Ovary (tissue), 9 donors: Measurements from ENCODE around the gene SRSF8. TPM values are rescaled to one million over a fixed set of nuclear protein-coding genes. Genes with fewer than 3 reads are reported as not detected.
"Not testable (repeated sequence)": the region's sequence is repeated elsewhere in the genome, so short reads cannot be mapped to it uniquely, and the experiment has no call there.

Source experiments
- DNase-seq, 5 donors: peaks; one replicate each; pipeline ENCODE4 v3.0.0-alpha.2; 2019 to 2020
- H3K27ac ChIP-seq, 2 donors: fragments of 200-600 bp; one replicate each; pipeline versions ENCODE4 v1.5.1 to v1.8.0; 2019 to 2022
- H3K27me3 ChIP-seq: fragments of 200-600 bp; one replicate; pipeline ENCODE4 v1.8.0; 2022
- H3K36me3 ChIP-seq: fragments of 200-600 bp; sonication (generic); one replicate; pipeline ENCODE4 v1.5.1; 2019
- H3K4me1 ChIP-seq: one replicate; pipeline ENCODE4 v1.8.1; 2013; ENCODE audit warnings: mild to moderate bottlenecking, moderate library complexity; ENCODE audit not compliant: insufficient read depth
- H3K4me3 ChIP-seq: fragments of 200-600 bp; sonication (generic); one replicate; pipeline ENCODE4 v1.5.1; 2017
- H3K9me3 ChIP-seq, 2 donors: fragments of 200-600 bp in 1 of 2; sonication (generic) in 1 of 2; one replicate each; pipeline versions ENCODE4 v1.5.1 to v1.8.1; 2013 to 2019; ENCODE audit warnings: mild to moderate bottlenecking in 1 of 2, moderate library complexity in 1 of 2
- EP300 ChIP-seq: sonication (generic); formaldehyde crosslinking; IDR thresholded peaks from one replicate; pipeline ENCODE4 v1.6.1; 2017; ENCODE audit warnings: antibody characterized with exemption
- POLR2A ChIP-seq: fragments of 450-650 bp; IDR thresholded peaks from one replicate; pipeline ENCODE4 v1.6.1; 2017; ENCODE audit warnings: antibody characterized with exemption, mild to moderate bottlenecking, moderate library complexity
- WGBS, 3 donors: extraction: QIAGEN DNeasy Blood & Tissue Kit in 1 of 3; methylation state at CpG; one replicate each; pipeline versions ENCODE4 v1.1.5 to v1.1.7; 2013 to 2017; 5-methylcytosine and 5-hydroxymethylcytosine counted together
- intact Hi-C, 4 donors: fragments of 100-400 bp; cut with DNase I; formaldehyde crosslinking; loops; one replicate each; pipeline versions ENCODE4 v1.11.0 to v1.15.1; 2022 to 2023
- polyA plus RNA-seq, 2 donors: library from polyadenylated mRNA; stranded (reverse); fragments of 200-250 nt in 1 of 2; fragments of 350-450 nt in 1 of 2; fragmentation: Illumina TruSeq in 1 of 2; extraction: RNeasy Lipid Tissue Mini Kit (QIAGEN cat#74804) in 1 of 2; gene quantifications; one replicate each; pipeline ENCODE4 v1.2.3, GENCODE V29; 2013 to 2014
- total RNA-seq, 7 donors: library from RNA; depleted of rRNA in 2 of 7; stranded (reverse); fragments of >200 nt in 2 of 7; fragmentation: NEBNext Ultra II Directional in 3 of 7; extraction: Animal tissue kit (Norgen Biotek cat#: 25700) in 3 of 7; gene quantifications; one replicate each; pipeline versions ENCODE4 v1.1.0 to v1.2.4, GENCODE V29; 2016 to 2023
- TF ChIP-seq, protein P1 (sequence below), 3 donors: fragments of 450-650 bp in 2 of 3; fragments of 200-600 bp in 1 of 3; IDR thresholded peaks; one replicate each; pipeline versions ENCODE4 v1.5.1 to v1.8.0; 2016 to 2022; ENCODE audit warnings: antibody characterized with exemption in 3 of 3, mild to moderate bottlenecking in 1 of 3
- donor health status: DM: no; HTN: no; CAD: no; lungs with moderate emphysema.
- donor health status: DM: no; HTN: no; CAD: no.
- donor health status: Bipolar disorder and iron deficiency.
- donor health status: DM: yes; HTN: yes; CAD: no.
- donor health status: DM: no; HTN: no; CAD: no.
- donor health status: DM: yes; HTN: yes; CAD: no.

Gene SRSF8
- total and polyA plus RNA-seq, 9 donors = 39.0 to 79.6 (median 58.8) TPM

DNA sequence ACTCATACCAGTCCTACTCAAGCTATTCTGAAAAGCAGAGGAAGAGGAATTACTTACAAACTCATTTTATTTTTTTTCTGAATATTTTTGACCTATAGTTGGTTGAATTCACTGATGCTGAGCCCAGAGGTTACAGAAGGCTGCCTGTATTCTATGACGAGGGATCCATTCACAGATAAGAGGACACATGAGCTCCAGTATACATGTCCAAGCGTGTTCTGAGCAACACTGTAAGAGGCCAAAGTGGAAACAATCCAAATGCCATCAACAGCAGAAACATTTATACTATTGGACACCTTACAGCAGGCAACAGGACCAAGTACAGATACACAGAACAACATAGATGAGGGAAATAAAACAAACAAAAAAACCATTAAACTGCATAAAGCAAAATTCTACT, 31.4 kb upstream of the SRSF8 start:
- WGBS, 3 donors = 79 to 89% (median 80%) methylated on average over 2 of the region's 2 CpGs
- no peaks in the 10 kb centered on the region for H3K9me3 ChIP-seq
- intact Hi-C loops = no loop called here
- DNase-seq = no peak
- no peaks in the 10 kb centered on the region for H3K27me3 ChIP-seq
- H3K4me1 ChIP-seq = no peaks in the 10 kb centered on the region
- no peaks in the 10 kb centered on the region for H3K36me3 ChIP-seq
- TF ChIP-seq, protein P1, sequence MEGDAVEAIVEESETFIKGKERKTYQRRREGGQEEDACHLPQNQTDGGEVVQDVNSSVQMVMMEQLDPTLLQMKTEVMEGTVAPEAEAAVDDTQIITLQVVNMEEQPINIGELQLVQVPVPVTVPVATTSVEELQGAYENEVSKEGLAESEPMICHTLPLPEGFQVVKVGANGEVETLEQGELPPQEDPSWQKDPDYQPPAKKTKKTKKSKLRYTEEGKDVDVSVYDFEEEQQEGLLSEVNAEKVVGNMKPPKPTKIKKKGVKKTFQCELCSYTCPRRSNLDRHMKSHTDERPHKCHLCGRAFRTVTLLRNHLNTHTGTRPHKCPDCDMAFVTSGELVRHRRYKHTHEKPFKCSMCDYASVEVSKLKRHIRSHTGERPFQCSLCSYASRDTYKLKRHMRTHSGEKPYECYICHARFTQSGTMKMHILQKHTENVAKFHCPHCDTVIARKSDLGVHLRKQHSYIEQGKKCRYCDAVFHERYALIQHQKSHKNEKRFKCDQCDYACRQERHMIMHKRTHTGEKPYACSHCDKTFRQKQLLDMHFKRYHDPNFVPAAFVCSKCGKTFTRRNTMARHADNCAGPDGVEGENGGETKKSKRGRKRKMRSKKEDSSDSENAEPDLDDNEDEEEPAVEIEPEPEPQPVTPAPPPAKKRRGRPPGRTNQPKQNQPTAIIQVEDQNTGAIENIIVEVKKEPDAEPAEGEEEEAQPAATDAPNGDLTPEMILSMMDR (IDR thresholded peaks at IDR 0.05) = no peak
- no peak for TF ChIP-seq POLR2A
- no peak for TF ChIP-seq EP300
- no peak overlapping the region for H3K4me3 ChIP-seq
- H3K27ac ChIP-seq = no peak overlapping the region

DNA sequence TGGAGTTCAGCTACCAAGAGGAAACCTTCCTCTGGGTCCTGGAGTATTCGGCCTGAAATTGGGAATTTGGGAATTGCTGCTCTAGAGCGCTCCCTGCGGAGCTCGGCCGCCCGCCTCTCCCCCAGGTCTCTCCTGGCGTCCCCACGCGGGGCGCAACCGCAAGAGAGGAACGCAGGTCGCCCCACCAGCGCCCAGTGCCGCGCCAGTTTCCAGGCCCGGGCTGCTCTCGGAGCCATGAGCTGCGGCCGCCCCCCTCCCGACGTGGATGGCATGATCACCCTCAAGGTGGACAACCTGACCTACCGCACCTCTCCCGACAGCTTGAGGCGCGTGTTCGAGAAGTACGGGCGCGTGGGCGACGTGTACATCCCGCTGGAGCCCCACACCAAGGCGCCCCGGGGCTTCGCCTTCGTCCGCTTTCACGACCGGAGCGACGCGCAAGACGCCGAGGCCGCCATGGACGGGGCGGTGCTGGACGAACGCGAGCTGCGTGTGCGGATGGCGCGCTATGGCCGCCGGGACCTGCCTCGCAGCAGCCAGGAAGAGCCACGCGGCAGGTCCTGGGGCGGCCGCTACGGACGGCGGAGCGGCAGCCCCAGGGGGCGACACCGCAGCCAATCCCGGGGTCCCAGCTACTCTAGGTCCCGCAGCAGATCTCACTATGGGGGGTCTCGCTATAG, 29.2 kb upstream of the SRSF8 start:
- H3K27me3 ChIP-seq, intact Hi-C loops, H3K9me3 ChIP-seq, H3K4me1 ChIP-seq, H3K27ac ChIP-seq, H3K36me3 ChIP-seq: not testable (repeated sequence)
- peak overlapping the region; percentile 16 for H3K4me3 ChIP-seq
- DNase-seq = peak in 3 of 5 donors; percentile 24 to 60 (median 27)
- 13 to 38% (median 17%) methylated on average over 19 to 71 of the region's 71 CpGs for WGBS, 3 donors

DNA sequence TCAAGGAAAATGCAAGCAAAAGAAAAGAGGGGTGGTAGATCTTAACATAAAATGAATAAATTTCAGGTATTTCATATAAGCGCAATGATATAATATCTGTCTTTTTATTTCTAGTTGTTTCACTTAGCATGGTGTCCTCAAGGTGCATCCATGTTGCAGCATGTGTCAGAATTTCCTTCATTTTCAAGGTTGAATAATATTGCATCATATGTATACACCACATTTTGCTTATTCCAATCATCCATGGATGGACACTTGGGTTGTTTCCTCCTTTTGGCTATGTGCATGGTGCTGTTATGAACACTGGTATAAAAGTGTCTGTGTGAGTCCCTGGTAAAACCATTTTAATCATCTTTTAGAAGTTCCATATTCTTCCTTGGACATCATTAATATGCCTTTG, 24.5 kb upstream of the SRSF8 start:
- H3K9me3 ChIP-seq = no peaks in the 10 kb centered on the region
- H3K4me1 ChIP-seq = no peaks in the 10 kb centered on the region
- H3K27ac ChIP-seq = no peak overlapping the region
- intact Hi-C loops = no loop called here
- WGBS, 3 donors = 99 to 100% (median 100%) methylated on average over 1 of the region's 1 CpG
- no peaks in the 10 kb centered on the region for H3K36me3 ChIP-seq
- H3K4me3 ChIP-seq = no peak overlapping the region
- no peaks in the 10 kb centered on the region for H3K27me3 ChIP-seq
- DNase-seq = no peak
- TF ChIP-seq, protein P1 (IDR thresholded peaks at IDR 0.05) = no peak
- TF ChIP-seq EP300 (no peak), POLR2A (no peak)

DNA sequence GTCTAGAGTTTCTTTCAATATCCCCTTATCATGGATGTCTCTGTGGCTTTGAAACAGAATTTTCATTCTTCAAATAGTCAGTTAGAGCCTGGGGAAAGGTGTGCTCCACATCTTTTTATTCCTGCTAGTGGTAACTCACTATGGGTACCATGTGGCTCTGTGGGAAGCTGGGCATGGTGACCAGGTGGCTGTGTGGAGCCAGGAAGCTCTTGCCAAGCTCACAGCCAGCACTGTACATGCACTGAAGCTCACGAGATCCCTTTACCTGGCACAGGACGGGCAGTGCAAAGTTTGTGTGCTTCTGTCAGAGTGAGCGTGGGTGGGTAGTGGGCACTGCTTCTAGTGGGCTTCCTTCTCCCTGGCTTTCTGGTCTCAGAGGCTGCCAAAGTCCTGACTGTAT, 23.8 kb upstream of the SRSF8 start:
- H3K4me3 ChIP-seq = no peak overlapping the region
- WGBS, 3 donors = 82 to 85% (median 83%) methylated on average over 3 of the region's 3 CpGs
- intact Hi-C loops = no loop called here
- TF ChIP-seq EP300 (no peak), POLR2A (no peak)
- TF ChIP-seq, protein P1 (IDR thresholded peaks at IDR 0.05) = no peak
- no peak for DNase-seq
- H3K9me3 ChIP-seq = no peaks in the 10 kb centered on the region
- H3K36me3 ChIP-seq = no peaks in the 10 kb centered on the region
- H3K27ac ChIP-seq = no peak overlapping the region
- no peaks in the 10 kb centered on the region for H3K27me3 ChIP-seq
- H3K4me1 ChIP-seq = no peaks in the 10 kb centered on the region

DNA sequence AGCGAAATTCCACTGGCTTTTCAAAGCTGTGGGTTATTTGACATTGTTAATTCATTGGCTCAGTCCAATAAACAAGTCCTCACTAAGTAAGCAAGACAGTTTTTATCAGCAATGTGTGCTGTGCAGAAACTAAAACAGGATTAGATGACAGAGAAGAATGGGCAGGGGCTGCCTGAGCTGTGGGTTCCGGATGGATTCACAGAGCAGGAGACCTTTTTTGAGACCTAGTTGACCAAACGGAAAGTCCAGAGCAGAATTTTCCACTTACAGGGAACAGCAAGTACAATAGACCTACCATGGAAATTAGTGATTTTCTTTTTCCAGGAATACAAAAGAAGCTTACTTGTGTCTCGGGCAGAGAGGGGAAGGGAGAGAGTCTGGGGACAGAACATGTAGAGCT, 22.7 kb upstream of the SRSF8 start:
- WGBS, 3 donors = 7 to 33% (median 16%) methylated on average over 4 of the region's 4 CpGs
- TF ChIP-seq EP300 = no peak
- TF ChIP-seq, protein P1 (IDR thresholded peaks at IDR 0.05) = no peak
- no peak for TF ChIP-seq POLR2A
- Histone ChIP-seq H3K9me3 (no peaks in the 10 kb centered on the region), H3K4me3 (no peak overlapping the region), H3K27me3 (no peaks in the 10 kb centered on the region), H3K27ac (no peak overlapping the region), H3K4me1 (no peaks in the 10 kb centered on the region), H3K36me3 (no peaks in the 10 kb centered on the region)
- DNase-seq = no peak
- intact Hi-C loops = no loop called here
